ENCODE measurements around the gene JMJD1C.

JMJD1C gene

GRCh38 chr10:63438506-63439498 is 27.0 kb downstream of the JMJD1C start:
- DNase-seq (ENCODE audit: low read depth in 2 of 2) = no peak

- DNase-seq (ENCODE audit: low read depth in 2 of 2) = no peak
Measured at GRCh38 chr10:63437116-63437949, 28.4 kb downstream of the JMJD1C start.

- no peak for DNase-seq (ENCODE audit: low read depth in 2 of 2)
Measured at GRCh38 chr10:63436225-63436624, 29.6 kb downstream of the JMJD1C start.

- no peak for DNase-seq (ENCODE audit: low read depth in 2 of 2)
Measured at GRCh38 chr10:63434866-63435854, 30.6 kb downstream of the JMJD1C start.

- no peak for DNase-seq (ENCODE audit: low read depth in 2 of 2)
Measured at GRCh38 chr10:63431962-63432797, 33.6 kb downstream of the JMJD1C start.

GRCh38 chr10:63430999-63431356 is 34.8 kb downstream of the JMJD1C start:
- DNase-seq (ENCODE audit: low read depth in 2 of 2) = no peak

- DNase-seq (ENCODE audit: low read depth in 2 of 2) = no peak
Measured at GRCh38 chr10:63430091-63430998, 35.4 kb downstream of the JMJD1C start.

- DNase-seq (ENCODE audit: low read depth in 2 of 2) = no peak
Measured at GRCh38 chr10:63429281-63429680, 36.5 kb downstream of the JMJD1C start.

- no peak for DNase-seq (ENCODE audit: low read depth in 2 of 2)
Measured at GRCh38 chr10:63427013-63427412, 38.8 kb downstream of the JMJD1C start.

- no peak for DNase-seq (ENCODE audit: low read depth in 2 of 2)
Measured at GRCh38 chr10:63425512-63425911, 40.3 kb downstream of the JMJD1C start.

GRCh38 chr10:63424576-63424975 is 41.2 kb downstream of the JMJD1C start:
- DNase-seq (ENCODE audit: low read depth in 2 of 2) = no peak

- no peak for DNase-seq (ENCODE audit: low read depth in 2 of 2)
Measured at GRCh38 chr10:63423494-63423893, 42.3 kb downstream of the JMJD1C start.

- DNase-seq (ENCODE audit: low read depth in 2 of 2) = no peak
Measured at GRCh38 chr10:63421591-63421990, 44.2 kb downstream of the JMJD1C start.

GRCh38 chr10:63416376-63416775 is 49.4 kb downstream of the JMJD1C start:
- DNase-seq (ENCODE audit: low read depth in 2 of 2) = no peak

- no peak for DNase-seq (ENCODE audit: low read depth in 2 of 2)
Measured at GRCh38 chr10:63415640-63416244, 50.0 kb downstream of the JMJD1C start.

- DNase-seq (ENCODE audit: low read depth in 2 of 2) = no peak
Measured at GRCh38 chr10:63414481-63415260, 51.1 kb downstream of the JMJD1C start.

- DNase-seq (ENCODE audit: low read depth in 2 of 2) = no peak
Measured at GRCh38 chr10:63413429-63413828, 52.3 kb downstream of the JMJD1C start.

- DNase-seq (ENCODE audit: low read depth in 2 of 2) = no peak
Measured at GRCh38 chr10:63412304-63412703, 53.5 kb downstream of the JMJD1C start.

Measured in stimulated activated CD4-positive, alpha-beta T cell treated with anti-CD3 and anti-CD28 coated beads, Interleukin-4, amount 100 ng/mL, for 48 hours (primary cell).